ENCODE measurements around the gene TTC23. TPM values are rescaled to one million over a fixed set of nuclear protein-coding genes. Genes with fewer than 3 reads are reported as not detected.
"Not testable (repeated sequence)": the region's sequence is repeated elsewhere in the genome, so short reads cannot be mapped to it uniquely, and the experiment has no call there.

Gene TTC23
- total RNA-seq, 1 donor from 2014 or later: 19.1 TPM

- Histone ChIP-seq H3K9me3 (no peaks in the 10 kb centered on the region), H3K4me3 (no peak overlapping the region), H3K4me1 (no peaks in the 10 kb centered on the region), H3K27me3 (no peaks in the 10 kb centered on the region), H3K27ac (no peak overlapping the region), H3K36me3 (no peaks in the 10 kb centered on the region)
- ATAC-seq (no peak), DNase-seq (peak; percentile 22)
- TF ChIP-seq, protein P1, sequence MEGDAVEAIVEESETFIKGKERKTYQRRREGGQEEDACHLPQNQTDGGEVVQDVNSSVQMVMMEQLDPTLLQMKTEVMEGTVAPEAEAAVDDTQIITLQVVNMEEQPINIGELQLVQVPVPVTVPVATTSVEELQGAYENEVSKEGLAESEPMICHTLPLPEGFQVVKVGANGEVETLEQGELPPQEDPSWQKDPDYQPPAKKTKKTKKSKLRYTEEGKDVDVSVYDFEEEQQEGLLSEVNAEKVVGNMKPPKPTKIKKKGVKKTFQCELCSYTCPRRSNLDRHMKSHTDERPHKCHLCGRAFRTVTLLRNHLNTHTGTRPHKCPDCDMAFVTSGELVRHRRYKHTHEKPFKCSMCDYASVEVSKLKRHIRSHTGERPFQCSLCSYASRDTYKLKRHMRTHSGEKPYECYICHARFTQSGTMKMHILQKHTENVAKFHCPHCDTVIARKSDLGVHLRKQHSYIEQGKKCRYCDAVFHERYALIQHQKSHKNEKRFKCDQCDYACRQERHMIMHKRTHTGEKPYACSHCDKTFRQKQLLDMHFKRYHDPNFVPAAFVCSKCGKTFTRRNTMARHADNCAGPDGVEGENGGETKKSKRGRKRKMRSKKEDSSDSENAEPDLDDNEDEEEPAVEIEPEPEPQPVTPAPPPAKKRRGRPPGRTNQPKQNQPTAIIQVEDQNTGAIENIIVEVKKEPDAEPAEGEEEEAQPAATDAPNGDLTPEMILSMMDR (IDR thresholded peaks at IDR 0.05): no peak
- intact Hi-C loops (cut with DNase I): no loop called here
Observed at GRCh38 chr15:99117111-99117510, 132.3 kb downstream of the TTC23 start.

GRCh38 chr15:99115300-99116215, 133.8 kb downstream of the TTC23 start:
- intact Hi-C loops (cut with DNase I): no loop called here
- no peaks in the 10 kb centered on the region for H3K9me3 ChIP-seq
- DNase-seq (peak; percentile 29), ATAC-seq (no peak)
- no peak overlapping the region for H3K4me3 ChIP-seq
- no peaks in the 10 kb centered on the region for H3K36me3 ChIP-seq
- no peaks in the 10 kb centered on the region for H3K27me3 ChIP-seq
- no peak overlapping the region for H3K27ac ChIP-seq
- no peaks in the 10 kb centered on the region for H3K4me1 ChIP-seq
- TF ChIP-seq, protein P1 (IDR thresholded peaks at IDR 0.05): no peak

GRCh38 chr15:99114511-99115299, 134.7 kb downstream of the TTC23 start:
- no peaks in the 10 kb centered on the region for H3K9me3 ChIP-seq
- H3K27me3 ChIP-seq: no peaks in the 10 kb centered on the region
- no peaks in the 10 kb centered on the region for H3K36me3 ChIP-seq
- H3K4me3 ChIP-seq: no peak overlapping the region
- no peaks in the 10 kb centered on the region for H3K4me1 ChIP-seq
- no peak overlapping the region for H3K27ac ChIP-seq
- intact Hi-C loops (cut with DNase I): no loop called here
- TF ChIP-seq, protein P1 (IDR thresholded peaks at IDR 0.05): no peak
- ATAC-seq (no peak), DNase-seq (peak; percentile 41)

- TF ChIP-seq, protein P1 (IDR thresholded peaks at IDR 0.05): no peak
- no peak for ATAC-seq
- no peaks in the 10 kb centered on the region for H3K27me3 ChIP-seq
- no peaks in the 10 kb centered on the region for H3K9me3 ChIP-seq
- no peak overlapping the region for H3K4me3 ChIP-seq
- no peak overlapping the region for H3K27ac ChIP-seq
- DNase-seq: peak; percentile 31
- intact Hi-C loops (cut with DNase I): no loop called here
- no peaks in the 10 kb centered on the region for H3K4me1 ChIP-seq
- H3K36me3 ChIP-seq: no peaks in the 10 kb centered on the region
Observed at GRCh38 chr15:99113547-99114271, 135.7 kb downstream of the TTC23 start.

DNA sequence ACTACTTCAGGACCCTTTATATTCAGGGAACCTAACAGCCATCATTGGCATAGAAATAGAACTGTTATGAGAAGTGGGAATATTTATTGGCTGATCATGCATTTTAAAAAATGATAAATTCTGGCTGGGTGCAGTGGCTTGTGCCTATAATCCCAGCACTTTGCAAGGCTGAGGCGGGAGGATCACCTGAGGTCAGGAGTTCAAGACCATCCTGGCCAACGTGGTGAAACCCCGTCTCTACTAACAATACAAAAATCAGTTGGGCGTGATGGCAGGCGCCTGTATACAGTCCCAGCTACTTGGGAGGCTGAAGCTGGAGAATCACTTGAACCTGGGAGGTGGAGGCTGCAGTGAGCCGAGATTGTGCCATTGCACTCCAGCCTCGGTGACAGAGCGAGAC, 137.7 kb downstream of the TTC23 start:
- DNase-seq; ATAC-seq; H3K4me1 ChIP-seq; H3K4me3 ChIP-seq; H3K27me3 ChIP-seq; H3K9me3 ChIP-seq; H3K36me3 ChIP-seq; intact Hi-C loops (cut with DNase I); H3K27ac ChIP-seq: not testable (repeated sequence)

Data from upper lobe of right lung (tissue), 1 donor.